SK-N-SH (cell line): ENCODE data around the gene IFITM1. TPM values are rescaled to one million over a fixed set of nuclear protein-coding genes. Genes with fewer than 3 reads are reported as not detected.
"Not testable (repeated sequence)": the region's sequence is repeated elsewhere in the genome, so short reads cannot be mapped to it uniquely, and the experiment has no call there.

ENCODE experiments used
- CTCF ChIA-PET: fragments of 300-600, 350-600 bp; formaldehyde crosslinking; extraction: SDS; loops from one replicate; lab custom pipeline; 2021; lab: Yijun Ruan, JAX
- POLR2A ChIA-PET: fragments of 350-600 bp; sonication (Branson Sonifier 250); formaldehyde crosslinking; extraction: SDS; loops from one replicate; lab custom pipeline; 2020; ENCODE audit warnings: antibody characterized with exemption, inconsistent platforms; lab: Yijun Ruan, JAX
- DNase-seq: peaks from one replicate; pipeline ENCODE4 v3.0.0; 2012
- H2AFZ ChIP-seq: fragments of 200-600 bp; sonication (generic); 2 replicates; pipeline ENCODE4 v1.8.1; 2016; ENCODE audit warnings: antibody characterized with exemption, mild to moderate bottlenecking, low read depth
- H3F3A ChIP-seq: fragments of 200-600 bp; sonication (generic); replicated peaks from 2 replicates; pipeline ENCODE3; 2016; ENCODE audit warnings: antibody characterized with exemption, mild to moderate bottlenecking; ENCODE audit not compliant: insufficient read depth
- H3K27ac ChIP-seq, 2 experiments: fragments of 200-500 bp in 1 of 2; fragments of 200-600 bp in 1 of 2; sonication (Bioruptor generic) in 1 of 2; sonication (generic), shearing (Covaris generic) in 1 of 2; 2 replicates each; pipeline versions ENCODE4 v1.5.1 to v1.6.1; 2014 to 2016; ENCODE audit warnings: low read depth in 2 of 2, inconsistent platforms in 1 of 2, low read length in 1 of 2, mild to moderate bottlenecking in 1 of 2, mixed read lengths in 1 of 2
- H3K27me3 ChIP-seq: fragments of 200-600 bp; sonication (generic), shearing (Covaris generic); 2 replicates; pipeline ENCODE4 v1.6.1; 2016; ENCODE audit warnings: mixed run types; ENCODE audit not compliant: insufficient read depth
- H3K36me3 ChIP-seq, 2 experiments: fragments of 200-500 bp in 1 of 2; fragments of 200-600 bp in 1 of 2; sonication (Bioruptor generic) in 1 of 2; sonication (generic) in 1 of 2; replicated peaks in 1 of 2; 2 replicates each; pipeline versions ENCODE3 to v1.5.1; 2014 to 2016; ENCODE audit warnings: low read length in 1 of 2, mild to moderate bottlenecking in 1 of 2; ENCODE audit not compliant: insufficient read depth in 2 of 2, control insufficient read depth in 1 of 2
- H3K4me1 ChIP-seq, 2 experiments: fragments of 200-500 bp in 1 of 2; fragments of 200-600 bp in 1 of 2; sonication (Bioruptor generic) in 1 of 2; sonication (generic), shearing (Covaris generic) in 1 of 2; 2 replicates each; pipeline versions ENCODE4 v1.5.1 to v1.6.1; 2014 to 2016; ENCODE audit warnings: low read depth in 1 of 2, low read length in 1 of 2, mixed run types in 1 of 2; ENCODE audit not compliant: insufficient read depth in 2 of 2, control insufficient read depth in 1 of 2
- H3K4me2 ChIP-seq: fragments of 200-600 bp; sonication (generic), shearing (Covaris generic); 2 replicates; pipeline ENCODE4 v1.6.1; 2017; ENCODE audit warnings: mixed run types
- H3K4me3 ChIP-seq, 2 experiments: fragments of 200-500 bp in 1 of 2; fragments of 200-600 bp in 1 of 2; sonication (Bioruptor generic) in 1 of 2; sonication (generic), shearing (Covaris generic) in 1 of 2; 2 replicates each; pipeline versions ENCODE4 v1.5.1 to v1.8.1; 2014 to 2016; ENCODE audit warnings: low read depth in 2 of 2, inconsistent platforms in 1 of 2, low read length in 1 of 2, mild to moderate bottlenecking in 1 of 2, mixed read lengths in 1 of 2, moderate library complexity in 1 of 2
- H3K79me2 ChIP-seq: fragments of 200-600 bp; sonication (generic); 2 replicates; pipeline ENCODE4 v1.8.1; 2017; ENCODE audit warnings: mild to moderate bottlenecking; ENCODE audit not compliant: insufficient read depth
- H3K9ac ChIP-seq: fragments of 200-600 bp; sonication (generic); 2 replicates; pipeline ENCODE4 v1.6.1; 2017; ENCODE audit warnings: mixed run types
- H3K9me2 ChIP-seq: fragments of 200-600 bp; sonication (generic); 2 replicates; pipeline ENCODE4 v1.6.1; 2017; ENCODE audit warnings: mixed run types
- H3K9me3 ChIP-seq: fragments of 200-600 bp; sonication (generic); 2 replicates; pipeline ENCODE4 v1.6.1; 2017; ENCODE audit warnings: mixed run types, mild to moderate bottlenecking, moderate library complexity
- H4K20me1 ChIP-seq: fragments of 200-600 bp; sonication (generic); 2 replicates; pipeline ENCODE4 v1.6.1; 2017; ENCODE audit warnings: mild to moderate bottlenecking, mixed run types; ENCODE audit not compliant: insufficient read depth
- EZH2phosphoT487 ChIP-seq: fragments of 200-600 bp; sonication (generic); IDR thresholded peaks from 2 replicates; pipeline ENCODE4 v1.6.1; 2017; ENCODE audit warnings: low read depth, mixed run types, mild to moderate bottlenecking, antibody characterized with exemption, moderate library complexity, borderline replicate concordance
- FOXM1 ChIP-seq: IDR thresholded peaks from 2 replicates; pipeline ENCODE4 v1.4.0; 2012; ENCODE audit warnings: low read depth, mild to moderate bottlenecking
- POLR2AphosphoS5 ChIP-seq: IDR thresholded peaks from 2 replicates; pipeline ENCODE4 v1.6.1; 2012; ENCODE audit warnings: low read depth, low read length
- RAD21 ChIP-seq: IDR thresholded peaks from 2 replicates; pipeline ENCODE4 v1.6.1; 2012; ENCODE audit warnings: mild to moderate bottlenecking, low read length
- RXRA ChIP-seq: IDR thresholded peaks from 2 replicates; pipeline ENCODE4 v1.4.0; 2012; ENCODE audit warnings: low read depth, mild to moderate bottlenecking, borderline replicate concordance
- TAF1 ChIP-seq: IDR thresholded peaks from 2 replicates; pipeline ENCODE4 v1.6.1; 2012; ENCODE audit warnings: low read depth, mild to moderate bottlenecking, low read length, moderate library complexity, borderline replicate concordance
- WGBS: methylation state at CpG from one replicate; pipeline ENCODE4 v1.1.6; 2017; ENCODE audit warnings: low lambda C conversion rate; 5-methylcytosine and 5-hydroxymethylcytosine counted together
- polyA plus RNA-seq, 3 experiments: library from polyadenylated mRNA; depleted of rRNA; stranded (reverse); fragments of >200 nt; gene quantifications; 2 replicates each; pipeline ENCODE4 v1.2.3, GENCODE V29; 2012
- TF ChIP-seq, protein P1 (sequence below): IDR thresholded peaks from 2 replicates; pipeline ENCODE4 v1.4.0; 2012; ENCODE audit warnings: low read depth
- TF ChIP-seq, protein P2 (sequence below): fragments of 150-350 bp; IDR thresholded peaks from 2 replicates; pipeline ENCODE4 v1.6.1; 2017; ENCODE audit warnings: antibody characterized with exemption, low read length, low read depth, borderline replicate concordance

Gene IFITM1
- polyA plus RNA-seq, 1 of the 3 experiments (the other 2 are of a cell fraction), result 19.4 TPM

DNA sequence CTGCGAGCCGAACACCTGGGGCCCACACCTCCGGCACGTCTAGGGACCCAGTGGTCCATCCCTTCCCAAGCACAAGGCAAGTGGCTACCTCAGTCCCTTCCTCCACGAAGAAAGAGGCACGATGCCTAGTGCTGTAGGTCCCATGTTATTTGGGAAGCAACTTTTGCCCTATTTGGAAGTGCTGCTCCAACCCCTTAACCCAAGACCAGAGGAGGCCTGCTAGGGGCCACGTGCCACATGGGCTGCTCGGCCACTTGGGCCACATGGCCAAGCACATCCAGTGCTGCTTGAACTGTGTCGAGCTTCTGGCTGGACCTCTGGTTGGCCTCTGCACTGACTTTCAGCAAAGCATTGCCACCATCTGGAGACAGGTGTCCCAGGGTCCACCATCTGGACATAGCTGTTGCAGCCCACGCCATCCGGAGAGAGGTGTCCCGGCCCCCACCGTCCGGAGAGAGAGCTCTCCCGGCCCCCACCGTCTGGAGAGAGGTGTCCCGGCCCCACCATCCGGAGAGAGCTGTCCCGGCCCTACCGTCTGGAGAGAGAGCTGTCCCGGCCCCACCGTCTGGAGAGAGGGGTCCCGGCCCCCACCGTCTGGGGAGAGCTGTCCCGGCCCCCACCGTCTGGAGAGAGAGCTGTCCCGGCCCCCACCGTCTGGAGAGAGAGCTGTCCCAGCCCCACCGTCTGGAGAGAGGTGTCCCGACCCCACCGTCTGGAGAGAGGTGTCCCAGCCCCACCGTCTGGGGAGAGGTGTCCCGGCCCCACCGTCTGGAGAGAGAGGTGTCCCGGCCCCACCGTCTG is 49.0 kb downstream of the IFITM1 start:
- ChIA-PET CTCF (interaction anchor here (0.6 to 4.7 kb wide), 7 partner anchors 34 to 153 kb away, joined by 3 to 24 read pairs (median 5); no protein-coding TSS in a partner anchor), POLR2A (no interaction called here)
- WGBS, result 77% methylated on average over 5 of the region's 36 CpGs

GRCh38 chr11:363443-363805 is 49.6 kb downstream of the IFITM1 start:
- H3K9ac ChIP-seq, H3K4me2 ChIP-seq, H3K79me2 ChIP-seq, H3F3A ChIP-seq, H3K9me2 ChIP-seq, H3K27me3 ChIP-seq, H3K36me3 ChIP-seq, H3K4me3 ChIP-seq, H2AFZ ChIP-seq, POLR2A ChIA-PET, H4K20me1 ChIP-seq, H3K4me1 ChIP-seq, DNase-seq, H3K27ac ChIP-seq, H3K9me3 ChIP-seq: not testable (repeated sequence)
- WGBS, result 40% methylated on average over 2 of the region's 22 CpGs
- CTCF ChIA-PET, result interaction anchor here (0.6 to 4.7 kb wide), 9 partner anchors 24 to 154 kb away, joined by 3 to 24 read pairs (median 5); no protein-coding TSS in a partner anchor

More for the DNA sequence above, 49.0 kb downstream of the IFITM1 start:
- no peak overlapping the region for H3K4me3 ChIP-seq
- H3K9me2 ChIP-seq, result no peaks in the 10 kb centered on the region
- H2AFZ ChIP-seq, result no peak overlapping the region
- H3K4me1 ChIP-seq, result peaks cover 0 to 4% of the 10 kb centered on the region in 2 experiments; a peak in 1 of 4 replicates
- H3K9ac ChIP-seq, result no peak overlapping the region
- no peak overlapping the region for H3K4me2 ChIP-seq
- H4K20me1 ChIP-seq, result no peaks in the 10 kb centered on the region
- no peaks in the 10 kb centered on the region for H3F3A ChIP-seq
- H3K27ac ChIP-seq, result no peak overlapping the region
- TF ChIP-seq POLR2AphosphoS5 (no peak), TAF1 (no peak), EZH2phosphoT487 (no peak), FOXM1 (no peak), RAD21 (no peak), RXRA (no peak)
- TF ChIP-seq, protein P1, sequence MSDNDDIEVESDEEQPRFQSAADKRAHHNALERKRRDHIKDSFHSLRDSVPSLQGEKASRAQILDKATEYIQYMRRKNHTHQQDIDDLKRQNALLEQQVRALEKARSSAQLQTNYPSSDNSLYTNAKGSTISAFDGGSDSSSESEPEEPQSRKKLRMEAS, result no peak
- TF ChIP-seq, protein P2, sequence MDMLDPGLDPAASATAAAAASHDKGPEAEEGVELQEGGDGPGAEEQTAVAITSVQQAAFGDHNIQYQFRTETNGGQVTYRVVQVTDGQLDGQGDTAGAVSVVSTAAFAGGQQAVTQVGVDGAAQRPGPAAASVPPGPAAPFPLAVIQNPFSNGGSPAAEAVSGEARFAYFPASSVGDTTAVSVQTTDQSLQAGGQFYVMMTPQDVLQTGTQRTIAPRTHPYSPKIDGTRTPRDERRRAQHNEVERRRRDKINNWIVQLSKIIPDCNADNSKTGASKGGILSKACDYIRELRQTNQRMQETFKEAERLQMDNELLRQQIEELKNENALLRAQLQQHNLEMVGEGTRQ, result no peak
- TF ChIP-seq, all 33 proteins: peak for 0
- Histone ChIP-seq H3K27me3 (no peaks in the 10 kb centered on the region), H3K9me3 (no peaks in the 10 kb centered on the region), H3K36me3 (no peaks in the 10 kb centered on the region), H3K79me2 (no peaks in the 10 kb centered on the region)
- no peak for DNase-seq
